Mesendoderm (in vitro differentiated cells): ENCODE measurements around the gene CCDC174.

Experiments
- DNase-seq: peaks from one replicate; pipeline ENCODE4 v3.0.0; 2013
- H2AK5ac ChIP-seq: 2 replicates; pipeline ENCODE4 v1.6.1; 2013; ENCODE audit warnings: low read length, inconsistent platforms
- H2BK120ac ChIP-seq: 2 replicates; pipeline ENCODE4 v1.6.1; 2013; ENCODE audit warnings: low read depth, mild to moderate bottlenecking, low read length, moderate library complexity, mixed read lengths
- H2BK15ac ChIP-seq: replicated peaks from 2 replicates; pipeline ENCODE4 v1.6.1; 2013; ENCODE audit warnings: low read depth, mild to moderate bottlenecking, moderate library complexity
- H2BK5ac ChIP-seq: 2 replicates; pipeline ENCODE4 v1.6.1; 2013; ENCODE audit warnings: low read length, inconsistent platforms
- H3K18ac ChIP-seq: 2 replicates; pipeline ENCODE4 v1.6.1; 2013; ENCODE audit warnings: mild to moderate bottlenecking, low read length, mixed read lengths
- H3K23ac ChIP-seq: one replicate; pipeline ENCODE4 v1.6.1; 2013; ENCODE audit warnings: low read length
- H3K27ac ChIP-seq: 2 replicates; pipeline ENCODE4 v1.5.1; 2013; ENCODE audit warnings: low read depth, mild to moderate bottlenecking, inconsistent platforms, low read length, moderate library complexity
- H3K27me3 ChIP-seq: 2 replicates; pipeline ENCODE4 v1.6.1; 2013; ENCODE audit warnings: low read length, control low read depth, mild to moderate bottlenecking, inconsistent platforms; ENCODE audit not compliant: insufficient read depth, poor library complexity
- H3K36me3 ChIP-seq: 2 replicates; pipeline ENCODE4 v1.6.1; 2013; ENCODE audit warnings: low read length, inconsistent platforms; ENCODE audit not compliant: control insufficient read depth, insufficient read depth
- H3K4ac ChIP-seq: one replicate; pipeline ENCODE4 v1.6.1; 2013; ENCODE audit warnings: low read depth, mild to moderate bottlenecking, low read length, moderate library complexity
- H3K4me1 ChIP-seq: 2 replicates; pipeline ENCODE4 v1.6.1; 2013; ENCODE audit warnings: low read depth, low read length, inconsistent platforms; ENCODE audit not compliant: control insufficient read depth
- H3K4me2 ChIP-seq: 2 replicates; pipeline ENCODE4 v1.6.1; 2013; ENCODE audit warnings: low read length
- H3K4me3 ChIP-seq: 2 replicates; pipeline ENCODE4 v1.5.1; 2013; ENCODE audit warnings: mild to moderate bottlenecking, low read length
- H3K56ac ChIP-seq: one replicate; pipeline ENCODE4 v1.6.1; 2013; ENCODE audit warnings: low read length
- H3K79me1 ChIP-seq: 2 replicates; pipeline ENCODE4 v1.6.1; 2013; ENCODE audit warnings: low read length, inconsistent platforms
- H3K79me2 ChIP-seq: 2 replicates; pipeline ENCODE4 v1.6.1; 2013; ENCODE audit warnings: mild to moderate bottlenecking, low read length; ENCODE audit not compliant: control insufficient read depth, insufficient read depth
- H3K9ac ChIP-seq: 2 replicates; pipeline ENCODE4 v1.6.1; 2013; ENCODE audit warnings: low read length, inconsistent platforms
- H4K5ac ChIP-seq: one replicate; pipeline ENCODE4 v1.6.1; 2013; ENCODE audit warnings: low read length
- H4K8ac ChIP-seq: one replicate; pipeline ENCODE4 v1.6.1; 2013; ENCODE audit warnings: low read depth, mild to moderate bottlenecking, control low read depth, low read length, moderate library complexity
- WGBS: extraction: QIAGEN DNeasy Blood & Tissue Kit; methylation state at CpG from one replicate; pipeline ENCODE4 v1.1.7; 2013; ENCODE audit warnings: low lambda C conversion rate, missing lambda C conversion rate; ENCODE audit not compliant: insufficient coverage; ENCODE audit errors: extremely low coverage; 5-methylcytosine and 5-hydroxymethylcytosine counted together

The CCDC174 gene

GRCh38 chr3:14680115-14680514, 28.6 kb downstream of the CCDC174 start:
- Histone ChIP-seq H2AK5ac (no peak overlapping the region), H3K36me3 (no peaks in the 10 kb centered on the region), H3K4me2 (no peak overlapping the region), H4K5ac (no peak overlapping the region), H3K18ac (no peak overlapping the region), H3K4me1 (no peaks in the 10 kb centered on the region), H3K4me3 (no peak overlapping the region), H2BK15ac (no peak overlapping the region), H3K56ac (no peak overlapping the region), H2BK120ac (no peak overlapping the region), H3K9ac (no peak overlapping the region), H3K23ac (no peak overlapping the region), H3K4ac (no peak overlapping the region), H3K27me3 (no peaks in the 10 kb centered on the region), H3K79me2 (no peaks in the 10 kb centered on the region), H3K27ac (no peak overlapping the region), H2BK5ac (no peak overlapping the region), H3K79me1 (no peaks in the 10 kb centered on the region), H4K8ac (no peak overlapping the region)
- no CpG with 5 or more reads among the region's 1 CpG for WGBS
- DNase-seq, result no peak

- H3K79me2 ChIP-seq, result no peaks in the 10 kb centered on the region
- no peak overlapping the region for H4K8ac ChIP-seq
- H4K5ac ChIP-seq, result no peak overlapping the region
- H3K79me1 ChIP-seq, result no peaks in the 10 kb centered on the region
- no peak overlapping the region for H3K18ac ChIP-seq
- H3K4me1 ChIP-seq, result no peaks in the 10 kb centered on the region
- no peak overlapping the region for H3K27ac ChIP-seq
- H3K36me3 ChIP-seq, result no peaks in the 10 kb centered on the region
- no peak overlapping the region for H3K4me3 ChIP-seq
- no peak overlapping the region for H2AK5ac ChIP-seq
- H3K27me3 ChIP-seq, result no peaks in the 10 kb centered on the region
- no peak overlapping the region for H3K56ac ChIP-seq
- no peak overlapping the region for H2BK15ac ChIP-seq
- H3K4me2 ChIP-seq, result no peak overlapping the region
- H3K4ac ChIP-seq, result no peak overlapping the region
- H3K9ac ChIP-seq, result no peak overlapping the region
- H3K23ac ChIP-seq, result no peak overlapping the region
- DNase-seq, result no peak
- H2BK5ac ChIP-seq, result no peak overlapping the region
- no CpG with 5 or more reads among the region's 2 CpGs for WGBS
- no peak overlapping the region for H2BK120ac ChIP-seq
Observed at GRCh38 chr3:14680716-14681115, 29.2 kb downstream of the CCDC174 start.

GRCh38 chr3:14684447-14684846, 32.9 kb downstream of the CCDC174 start:
- Histone ChIP-seq H3K9ac (no peak overlapping the region), H3K23ac (no peak overlapping the region), H3K4me2 (no peak overlapping the region), H3K56ac (no peak overlapping the region), H3K79me2 (no peaks in the 10 kb centered on the region), H3K4me1 (no peaks in the 10 kb centered on the region), H3K36me3 (no peaks in the 10 kb centered on the region), H3K4ac (no peak overlapping the region), H2AK5ac (no peak overlapping the region), H3K18ac (no peak overlapping the region), H3K79me1 (no peaks in the 10 kb centered on the region), H2BK5ac (no peak overlapping the region), H3K4me3 (no peak overlapping the region), H2BK15ac (no peak overlapping the region), H3K27ac (no peak overlapping the region), H4K8ac (no peak overlapping the region), H2BK120ac (no peak overlapping the region), H3K27me3 (no peaks in the 10 kb centered on the region), H4K5ac (no peak overlapping the region)
- WGBS, result no CpG with 5 or more reads among the region's 4 CpGs
- DNase-seq, result no peak

- WGBS, result no CpG with 5 or more reads among the region's 4 CpGs
- H3K27ac ChIP-seq, result no peak overlapping the region
Observed at GRCh38 chr3:14685179-14685578, 33.6 kb downstream of the CCDC174 start.

GRCh38 chr3:14687360-14687759, 35.8 kb downstream of the CCDC174 start:
- H2AK5ac ChIP-seq, result no peak overlapping the region

More at GRCh38 chr3:14685179-14685578, 33.6 kb downstream of the CCDC174 start:
- Histone ChIP-seq H3K9ac (no peak overlapping the region), H2BK120ac (no peak overlapping the region), H3K4ac (no peak overlapping the region), H3K4me1 (no peaks in the 10 kb centered on the region), H3K79me2 (no peaks in the 10 kb centered on the region), H3K4me3 (no peak overlapping the region), H3K23ac (no peak overlapping the region), H4K5ac (no peak overlapping the region), H2BK5ac (no peak overlapping the region), H3K27me3 (no peaks in the 10 kb centered on the region), H3K79me1 (no peaks in the 10 kb centered on the region), H4K8ac (no peak overlapping the region), H2BK15ac (no peak overlapping the region), H2AK5ac (no peak overlapping the region), H3K56ac (no peak overlapping the region), H3K36me3 (no peaks in the 10 kb centered on the region), H3K4me2 (no peak overlapping the region), H3K18ac (no peak overlapping the region)
- no peak for DNase-seq

GRCh38 chr3:14688525-14688924, 37.0 kb downstream of the CCDC174 start:
- Histone ChIP-seq H4K8ac (no peak overlapping the region), H2BK120ac (no peak overlapping the region), H3K4ac (no peak overlapping the region), H3K79me2 (no peaks in the 10 kb centered on the region), H3K79me1 (no peaks in the 10 kb centered on the region), H3K4me1 (no peaks in the 10 kb centered on the region), H3K56ac (no peak overlapping the region), H4K5ac (no peak overlapping the region), H2BK15ac (no peak overlapping the region), H3K36me3 (no peaks in the 10 kb centered on the region), H3K27ac (no peak overlapping the region), H3K18ac (no peak overlapping the region), H2BK5ac (no peak overlapping the region), H2AK5ac (no peak overlapping the region), H3K23ac (no peak overlapping the region), H3K4me2 (no peak overlapping the region), H3K9ac (no peak overlapping the region), H3K4me3 (no peak overlapping the region), H3K27me3 (no peaks in the 10 kb centered on the region)
- DNase-seq, result no peak
- WGBS, result no CpG with 5 or more reads among the region's 2 CpGs

More at GRCh38 chr3:14687360-14687759, 35.8 kb downstream of the CCDC174 start:
- no peak overlapping the region for H2BK120ac ChIP-seq
- H3K27ac ChIP-seq, result no peak overlapping the region
- no CpG with 5 or more reads among the region's 3 CpGs for WGBS
- no peak overlapping the region for H2BK15ac ChIP-seq
- H3K9ac ChIP-seq, result no peak overlapping the region
- no peaks in the 10 kb centered on the region for H3K79me1 ChIP-seq
- H3K79me2 ChIP-seq, result no peaks in the 10 kb centered on the region
- H3K4me1 ChIP-seq, result no peaks in the 10 kb centered on the region
- no peaks in the 10 kb centered on the region for H3K36me3 ChIP-seq
- H3K4ac ChIP-seq, result no peak overlapping the region
- no peaks in the 10 kb centered on the region for H3K27me3 ChIP-seq
- H3K18ac ChIP-seq, result no peak overlapping the region
- no peak overlapping the region for H3K23ac ChIP-seq
- no peak overlapping the region for H2BK5ac ChIP-seq
- DNase-seq, result no peak
- H4K8ac ChIP-seq, result no peak overlapping the region
- H3K4me3 ChIP-seq, result no peak overlapping the region
- H3K56ac ChIP-seq, result no peak overlapping the region
- H3K4me2 ChIP-seq, result no peak overlapping the region
- no peak overlapping the region for H4K5ac ChIP-seq
